Neural progenitor cell (in vitro differentiated cells): ENCODE measurements around the gene IL17RB. TPM values are rescaled to one million over a fixed set of nuclear protein-coding genes. Genes with fewer than 3 reads are reported as not detected.

Experiments
- DNase-seq: peaks from one replicate; pipeline ENCODE4 v3.0.0-alpha.2; 2016; ENCODE audit warnings: low spot score
- H2AFZ ChIP-seq: fragments of 200-600 bp; sonication (generic); replicated peaks from 2 replicates; pipeline ENCODE4 v1.6.1; 2016; ENCODE audit warnings: antibody characterized with exemption
- H3F3A ChIP-seq: fragments of 200-600 bp; sonication (generic); 2 replicates; pipeline ENCODE4 v1.6.1; 2016; ENCODE audit warnings: antibody characterized with exemption, low read depth
- H3K27ac ChIP-seq: fragments of 200-600 bp; sonication (generic); 2 replicates; pipeline ENCODE4 v1.5.1; 2016; ENCODE audit warnings: mild to moderate bottlenecking
- H3K27me3 ChIP-seq: fragments of 200-600 bp; sonication (generic); 2 replicates; pipeline ENCODE4 v1.6.1; 2016; ENCODE audit warnings: mild to moderate bottlenecking, moderate library complexity
- H3K36me3 ChIP-seq: fragments of 200-600 bp; sonication (generic); 2 replicates; pipeline ENCODE4 v1.5.1; 2016
- H3K4me1 ChIP-seq: fragments of 200-600 bp; sonication (generic); 2 replicates; pipeline ENCODE4 v1.6.1; 2016; ENCODE audit warnings: mixed run types
- H3K4me2 ChIP-seq: fragments of 200-600 bp; sonication (generic); 2 replicates; pipeline ENCODE4 v1.6.1; 2016
- H3K4me3 ChIP-seq: fragments of 200-600 bp; sonication (generic); 2 replicates; pipeline ENCODE4 v1.5.1; 2016
- H3K79me2 ChIP-seq: fragments of 200-600 bp; sonication (generic); 2 replicates; pipeline ENCODE4 v1.6.1; 2016; ENCODE audit warnings: low read depth
- H3K9ac ChIP-seq: fragments of 200-600 bp; sonication (generic); 2 replicates; pipeline ENCODE4 v1.6.1; 2016
- H3K9me3 ChIP-seq: fragments of 200-600 bp; sonication (generic); 2 replicates; pipeline ENCODE4 v1.5.1; 2016; ENCODE audit warnings: low read depth
- H4K20me1 ChIP-seq: fragments of 200-600 bp; sonication (generic); 2 replicates; pipeline ENCODE4 v1.6.1; 2016; ENCODE audit warnings: low read depth
- H3K27ac Mint-ChIP-seq: 3 replicates; pipeline ENCODE4 v1.8.0; 2021; ENCODE audit warnings: mixed read lengths
- H3K27me3 Mint-ChIP-seq: 2 replicates; pipeline ENCODE4 v1.8.0; 2022; ENCODE audit warnings: low read depth, mild to moderate bottlenecking, inconsistent platforms, moderate library complexity, mixed read lengths; ENCODE audit not compliant: insufficient read depth
- H3K36me3 Mint-ChIP-seq: 3 replicates; pipeline ENCODE4 v1.8.0; 2021; ENCODE audit warnings: mixed read lengths
- H3K4me1 Mint-ChIP-seq: 3 replicates; pipeline ENCODE4 v1.8.0; 2021; ENCODE audit warnings: mixed read lengths
- H3K4me3 Mint-ChIP-seq: 3 replicates; pipeline ENCODE4 v1.8.0; 2021; ENCODE audit warnings: mild to moderate bottlenecking, moderate library complexity, mixed read lengths
- H3K9me3 Mint-ChIP-seq: 3 replicates; pipeline ENCODE4 v1.8.0; 2020; ENCODE audit warnings: mixed read lengths
- EZH2 ChIP-seq: fragments of 200-600 bp; sonication (generic); IDR thresholded peaks from 2 replicates; pipeline ENCODE4 v1.6.1; 2017; ENCODE audit warnings: antibody characterized with exemption, mild to moderate bottlenecking, moderate library complexity
- EZH2phosphoT487 ChIP-seq: fragments of 200-600 bp; sonication (generic); IDR thresholded peaks from 2 replicates; pipeline ENCODE4 v1.6.1; 2017; ENCODE audit warnings: antibody characterized with exemption
- total RNA-seq: library from RNA; depleted of rRNA; stranded (reverse); fragments of >200 nt; gene quantifications from 2 replicates; pipeline ENCODE4 v1.2.3, GENCODE V29; 2015; ENCODE audit warnings: low replicate concordance
- TF ChIP-seq, protein P1 (sequence below): fragments of 200-600 bp; sonication (generic); IDR thresholded peaks from 2 replicates; pipeline ENCODE4 v1.5.1; 2017; ENCODE audit warnings: antibody characterized with exemption, mild to moderate bottlenecking

IL17RB gene
- total RNA-seq, 1 donor from 2014 or later, result 3.4 TPM

- Histone ChIP-seq H3F3A (no peaks in the 10 kb centered on the region), H3K4me3 (no peak overlapping the region), H3K36me3 (no peaks in the 10 kb centered on the region), H3K9me3 (no peaks in the 10 kb centered on the region), H3K4me1 (no peaks in the 10 kb centered on the region), H4K20me1 (no peaks in the 10 kb centered on the region), H3K9ac (no peak overlapping the region), H3K79me2 (no peaks in the 10 kb centered on the region), H2AFZ (no peak overlapping the region), H3K4me2 (no peak overlapping the region), H3K27me3 (no peaks in the 10 kb centered on the region), H3K27ac (no peak overlapping the region)
- H3K36me3 Mint-ChIP-seq, result no peaks in the 10 kb centered on the region
- no peak for DNase-seq
- no peaks in the 10 kb centered on the region for H3K9me3 Mint-ChIP-seq
- H3K27ac Mint-ChIP-seq, result peak overlapping the region; percentile 54
- H3K4me3 Mint-ChIP-seq, result no peak overlapping the region
- H3K4me1 Mint-ChIP-seq, result peaks cover 31% of the 10 kb centered on the region
- peaks cover 3% of the 10 kb centered on the region for H3K27me3 Mint-ChIP-seq
- TF ChIP-seq EZH2phosphoT487 (no peak), EZH2 (no peak)
- TF ChIP-seq, protein P1, sequence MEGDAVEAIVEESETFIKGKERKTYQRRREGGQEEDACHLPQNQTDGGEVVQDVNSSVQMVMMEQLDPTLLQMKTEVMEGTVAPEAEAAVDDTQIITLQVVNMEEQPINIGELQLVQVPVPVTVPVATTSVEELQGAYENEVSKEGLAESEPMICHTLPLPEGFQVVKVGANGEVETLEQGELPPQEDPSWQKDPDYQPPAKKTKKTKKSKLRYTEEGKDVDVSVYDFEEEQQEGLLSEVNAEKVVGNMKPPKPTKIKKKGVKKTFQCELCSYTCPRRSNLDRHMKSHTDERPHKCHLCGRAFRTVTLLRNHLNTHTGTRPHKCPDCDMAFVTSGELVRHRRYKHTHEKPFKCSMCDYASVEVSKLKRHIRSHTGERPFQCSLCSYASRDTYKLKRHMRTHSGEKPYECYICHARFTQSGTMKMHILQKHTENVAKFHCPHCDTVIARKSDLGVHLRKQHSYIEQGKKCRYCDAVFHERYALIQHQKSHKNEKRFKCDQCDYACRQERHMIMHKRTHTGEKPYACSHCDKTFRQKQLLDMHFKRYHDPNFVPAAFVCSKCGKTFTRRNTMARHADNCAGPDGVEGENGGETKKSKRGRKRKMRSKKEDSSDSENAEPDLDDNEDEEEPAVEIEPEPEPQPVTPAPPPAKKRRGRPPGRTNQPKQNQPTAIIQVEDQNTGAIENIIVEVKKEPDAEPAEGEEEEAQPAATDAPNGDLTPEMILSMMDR, result no peak
These were observed 40.8 kb upstream of the IL17RB start for GRCh38 chr3:53805463-53806159.

DNA sequence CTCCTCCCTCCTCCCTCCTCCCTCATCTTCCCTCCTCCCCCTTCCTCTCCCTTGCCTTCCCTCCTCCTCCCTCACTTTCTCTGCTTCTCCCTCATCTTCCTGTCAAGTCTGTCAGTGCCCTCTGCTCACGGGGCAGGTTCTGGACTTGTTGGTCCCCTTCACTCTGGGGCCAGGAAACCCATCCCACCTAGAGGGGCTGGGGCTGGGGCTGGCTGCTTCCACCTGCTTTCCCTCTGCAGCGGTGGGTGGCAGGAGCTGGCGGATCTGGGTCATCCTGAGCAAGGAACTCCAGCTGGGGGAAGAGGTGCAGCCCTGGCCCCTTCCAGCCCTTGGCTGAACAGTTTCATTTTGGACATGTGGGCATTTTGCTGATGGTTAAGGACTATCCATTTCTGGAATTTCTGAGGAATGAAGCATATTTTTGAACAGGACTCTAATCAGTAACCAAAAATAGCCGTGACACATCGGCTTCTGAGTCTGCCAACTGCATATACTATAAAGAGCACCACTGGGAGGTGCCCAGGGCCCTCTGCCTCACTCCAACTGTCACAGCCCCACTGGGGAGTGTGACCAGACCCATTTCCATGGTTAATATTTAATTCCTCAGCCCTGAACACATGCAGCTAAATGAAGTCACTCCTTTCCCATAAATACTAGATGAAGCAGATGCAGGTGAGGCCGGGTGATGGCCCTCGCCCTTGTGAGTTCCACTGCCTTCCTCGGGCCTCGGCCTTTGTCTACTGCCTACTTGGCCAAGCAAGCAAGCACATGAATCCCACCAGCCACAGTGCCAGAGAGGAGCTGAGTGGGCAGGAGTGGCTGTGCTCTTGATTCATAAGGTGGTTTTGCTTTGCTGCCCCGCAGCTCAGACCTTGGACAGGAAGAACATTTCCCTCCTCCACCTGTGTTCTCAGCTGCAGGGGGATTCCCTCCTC is 39.9 kb upstream of the IL17RB start:
- Histone ChIP-seq H3K27ac (no peak overlapping the region), H2AFZ (no peak overlapping the region), H3K4me1 (no peaks in the 10 kb centered on the region), H3K36me3 (no peaks in the 10 kb centered on the region), H3K4me3 (no peak overlapping the region), H4K20me1 (no peaks in the 10 kb centered on the region), H3K4me2 (no peak overlapping the region), H3K9ac (no peak overlapping the region), H3F3A (no peaks in the 10 kb centered on the region), H3K27me3 (no peaks in the 10 kb centered on the region), H3K79me2 (no peaks in the 10 kb centered on the region), H3K9me3 (no peaks in the 10 kb centered on the region)
- TF ChIP-seq EZH2, result no peak
- TF ChIP-seq, protein P1, result no peak
- no peak for TF ChIP-seq EZH2phosphoT487
- peaks cover 3% of the 10 kb centered on the region for H3K27me3 Mint-ChIP-seq
- peak overlapping the region; percentile 95 for H3K27ac Mint-ChIP-seq
- no peaks in the 10 kb centered on the region for H3K36me3 Mint-ChIP-seq
- H3K4me1 Mint-ChIP-seq, result peaks cover 31% of the 10 kb centered on the region
- no peak overlapping the region for H3K4me3 Mint-ChIP-seq
- no peaks in the 10 kb centered on the region for H3K9me3 Mint-ChIP-seq
- DNase-seq, result no peak

DNA sequence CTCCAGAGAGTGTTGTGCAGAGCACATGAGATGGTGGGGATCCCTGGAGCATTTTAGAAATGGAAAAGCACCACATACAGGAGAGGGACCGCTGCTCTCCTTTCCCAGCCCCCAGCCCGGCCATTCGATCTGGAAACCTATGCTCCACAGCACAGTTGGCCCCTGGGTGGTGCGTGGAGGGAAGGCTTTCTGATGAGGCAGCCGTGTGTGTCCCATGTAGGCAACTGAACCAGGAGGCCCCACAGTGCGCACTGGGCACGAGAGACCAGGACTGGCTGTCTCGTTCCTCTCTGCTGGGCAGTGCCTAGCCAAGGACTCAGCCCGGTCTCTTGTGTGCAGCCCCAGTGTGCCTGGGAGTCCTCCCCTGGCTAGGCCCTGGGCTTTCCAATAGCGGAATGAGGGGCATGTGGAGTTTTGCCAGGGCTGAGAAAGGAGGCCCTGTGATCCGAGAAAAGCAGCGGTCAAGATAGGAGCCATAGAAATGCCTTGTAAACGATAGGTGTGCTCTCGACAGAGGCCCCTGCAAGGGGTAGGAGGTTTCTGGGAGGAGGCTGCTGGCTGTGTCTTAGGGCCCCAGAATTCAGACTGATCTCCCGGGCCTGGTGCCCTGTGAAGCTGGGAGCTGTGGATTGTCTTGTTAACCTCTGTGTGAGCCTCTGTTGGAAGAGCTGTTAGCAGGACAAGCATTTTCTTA is 39.1 kb upstream of the IL17RB start:
- no peaks in the 10 kb centered on the region for H4K20me1 ChIP-seq
- no peak overlapping the region for H3K4me3 ChIP-seq
- Mint-ChIP-seq H3K27ac (no peak overlapping the region), H3K4me3 (no peak overlapping the region), H3K27me3 (peaks cover 3% of the 10 kb centered on the region), H3K9me3 (no peaks in the 10 kb centered on the region), H3K36me3 (no peaks in the 10 kb centered on the region), H3K4me1 (peaks cover 33% of the 10 kb centered on the region)
- DNase-seq, result no peak
- TF ChIP-seq EZH2, result no peak
- no peak for TF ChIP-seq EZH2phosphoT487
- TF ChIP-seq, protein P1, result no peak
- H3K9me3 ChIP-seq, result no peaks in the 10 kb centered on the region
- H3K4me1 ChIP-seq, result no peaks in the 10 kb centered on the region
- H3F3A ChIP-seq, result no peaks in the 10 kb centered on the region
- H2AFZ ChIP-seq, result no peak overlapping the region
- no peak overlapping the region for H3K4me2 ChIP-seq
- no peak overlapping the region for H3K9ac ChIP-seq
- no peaks in the 10 kb centered on the region for H3K36me3 ChIP-seq
- H3K79me2 ChIP-seq, result no peaks in the 10 kb centered on the region
- no peaks in the 10 kb centered on the region for H3K27me3 ChIP-seq
- no peak overlapping the region for H3K27ac ChIP-seq
